Chondrocyte (in vitro differentiated cells): Measurements from ENCODE around the gene PDE9A. TPM values are rescaled to one million over a fixed set of nuclear protein-coding genes. Genes with fewer than 3 reads are reported as not detected.

Experiments
- DNase-seq: peaks from one replicate; pipeline ENCODE4 v3.0.0; 2021; ENCODE audit warnings: mixed read lengths, low spot score
- H3K27ac Mint-ChIP-seq: one replicate; pipeline ENCODE4 v1.8.0; 2021; ENCODE audit warnings: mild to moderate bottlenecking, moderate library complexity, mixed read lengths; ENCODE audit not compliant: unreplicated experiment
- H3K27me3 Mint-ChIP-seq: 2 replicates; pipeline ENCODE4 v1.8.0; 2021; ENCODE audit warnings: low read depth, mixed read lengths
- H3K36me3 Mint-ChIP-seq: 2 replicates; pipeline ENCODE4 v1.8.0; 2021; ENCODE audit warnings: low read depth, mixed read lengths
- H3K4me1 Mint-ChIP-seq: 2 replicates; pipeline ENCODE4 v1.8.0; 2021; ENCODE audit warnings: low read depth, mild to moderate bottlenecking, mixed read lengths
- H3K4me3 Mint-ChIP-seq: one replicate; pipeline ENCODE4 v1.8.0; 2021; ENCODE audit warnings: mild to moderate bottlenecking, moderate library complexity, mixed read lengths; ENCODE audit not compliant: unreplicated experiment
- H3K9me3 Mint-ChIP-seq: 2 replicates; pipeline ENCODE4 v1.8.0; 2021; ENCODE audit warnings: low read depth, mixed read lengths
- long read RNA-seq: library from polyadenylated mRNA; stranded (forward); transcript quantifications from one replicate; pipeline ENCODE4 v2.0.0, GENCODE V29; 2021
- total RNA-seq: library from RNA; stranded (reverse); gene quantifications from 3 replicates; pipeline ENCODE4 v1.2.1, GENCODE V29; 2021
- TF ChIP-seq, protein P1 (sequence below): fragments of 200-600 bp; sonication (generic); IDR thresholded peaks from 2 replicates; pipeline ENCODE4 v1.5.0; 2021; ENCODE audit warnings: antibody characterized with exemption, mild to moderate bottlenecking, moderate library complexity

Gene PDE9A
- total RNA-seq, result 0.60 to 1.2 TPM (median 1.1 TPM) in 3 replicates
- long read RNA-seq, partial matches to known transcripts, result 1 of 1 reads
- long read RNA-seq, other reads (novel, unspliced or antisense), result 0 of 1 reads

GRCh38 chr21:42653231-42654061 lies at the start of gene PDE9A:
PDE9A (plus strand) TSS chr21:42653621; CDS start chr21:42653815, 194 bp downstream.
- Mint-ChIP-seq H3K27ac (no peak within 1 kb of the TSS), H3K27me3 (peaks cover 43% of the 10 kb centered on the region)

DNA sequence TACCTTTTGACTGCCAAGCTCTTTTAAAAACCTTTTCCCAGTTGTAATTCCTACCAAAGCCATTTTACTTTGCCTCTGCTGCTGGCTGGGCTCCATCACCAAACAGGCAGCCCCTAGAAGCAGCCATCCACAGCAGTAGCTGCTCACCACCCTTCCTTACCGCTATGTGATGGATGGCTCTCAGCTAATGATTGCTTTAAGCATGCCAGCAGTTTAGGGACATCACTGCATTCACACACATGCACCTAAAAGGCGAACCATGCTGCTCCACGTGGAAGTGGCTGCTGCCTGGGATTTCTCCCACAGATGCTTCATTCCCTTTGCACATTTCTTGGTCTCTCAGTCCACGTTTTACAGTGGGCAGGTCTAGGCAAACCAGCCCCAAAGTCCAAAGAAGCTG lies 46.3 kb upstream of the PDE9A start:
- no peak for DNase-seq
- Mint-ChIP-seq H3K27ac (no peak overlapping the region), H3K36me3 (no peaks in the 10 kb centered on the region), H3K27me3 (peaks cover 31% of the 10 kb centered on the region), H3K9me3 (peaks cover 12% of the 10 kb centered on the region), H3K4me3 (no peak overlapping the region), H3K4me1 (no peaks in the 10 kb centered on the region)
- TF ChIP-seq, protein P1, sequence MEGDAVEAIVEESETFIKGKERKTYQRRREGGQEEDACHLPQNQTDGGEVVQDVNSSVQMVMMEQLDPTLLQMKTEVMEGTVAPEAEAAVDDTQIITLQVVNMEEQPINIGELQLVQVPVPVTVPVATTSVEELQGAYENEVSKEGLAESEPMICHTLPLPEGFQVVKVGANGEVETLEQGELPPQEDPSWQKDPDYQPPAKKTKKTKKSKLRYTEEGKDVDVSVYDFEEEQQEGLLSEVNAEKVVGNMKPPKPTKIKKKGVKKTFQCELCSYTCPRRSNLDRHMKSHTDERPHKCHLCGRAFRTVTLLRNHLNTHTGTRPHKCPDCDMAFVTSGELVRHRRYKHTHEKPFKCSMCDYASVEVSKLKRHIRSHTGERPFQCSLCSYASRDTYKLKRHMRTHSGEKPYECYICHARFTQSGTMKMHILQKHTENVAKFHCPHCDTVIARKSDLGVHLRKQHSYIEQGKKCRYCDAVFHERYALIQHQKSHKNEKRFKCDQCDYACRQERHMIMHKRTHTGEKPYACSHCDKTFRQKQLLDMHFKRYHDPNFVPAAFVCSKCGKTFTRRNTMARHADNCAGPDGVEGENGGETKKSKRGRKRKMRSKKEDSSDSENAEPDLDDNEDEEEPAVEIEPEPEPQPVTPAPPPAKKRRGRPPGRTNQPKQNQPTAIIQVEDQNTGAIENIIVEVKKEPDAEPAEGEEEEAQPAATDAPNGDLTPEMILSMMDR, result no peak

More at GRCh38 chr21:42653231-42654061, at the start of gene PDE9A:
- no peaks in the 10 kb centered on the region for H3K9me3 Mint-ChIP-seq
- DNase-seq, result peak; percentile 66
- TF ChIP-seq, protein P1, result no peak
- peaks cover 16% of the 10 kb centered on the region for H3K4me1 Mint-ChIP-seq
- no peaks in the 10 kb centered on the region for H3K36me3 Mint-ChIP-seq
- H3K4me3 Mint-ChIP-seq, result peak within 1 kb of the TSS; percentile 72

DNA sequence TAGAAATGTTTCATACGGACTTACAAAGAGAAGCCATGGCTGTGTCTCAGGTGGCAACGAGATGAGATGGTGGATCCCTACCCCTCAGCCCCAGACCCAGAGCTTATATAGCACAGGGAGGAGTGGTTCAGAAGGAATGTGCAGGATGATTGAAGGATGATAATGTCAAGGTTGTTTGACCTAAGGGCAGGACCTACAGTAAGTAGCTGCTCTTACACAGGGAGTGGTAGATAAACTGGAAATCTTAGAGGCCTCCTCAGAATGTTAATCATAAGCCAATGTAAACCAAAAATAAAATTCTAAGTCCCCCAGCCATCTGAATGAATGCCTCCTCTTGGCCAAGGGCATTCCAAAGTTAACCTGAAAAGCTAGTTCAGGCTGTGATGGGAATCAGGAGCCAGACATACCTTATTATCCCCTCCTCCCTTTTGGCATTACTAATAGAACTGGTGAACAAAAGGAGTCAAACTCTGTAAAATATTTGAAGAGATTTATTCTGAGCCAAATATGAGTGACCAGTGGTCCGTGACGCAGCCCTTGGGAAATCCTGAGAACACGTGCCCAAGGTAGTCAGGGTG lies 45.8 kb upstream of the PDE9A start:
- H3K27ac Mint-ChIP-seq, result no peak overlapping the region
- peaks cover 15% of the 10 kb centered on the region for H3K9me3 Mint-ChIP-seq
- TF ChIP-seq, protein P1, result no peak

GRCh38 chr21:42608446-42608845 lies 45.0 kb upstream of the PDE9A start:
- Mint-ChIP-seq H3K36me3 (no peaks in the 10 kb centered on the region), H3K4me1 (no peaks in the 10 kb centered on the region), H3K27me3 (peaks cover 25% of the 10 kb centered on the region), H3K4me3 (no peak overlapping the region), H3K9me3 (peaks cover 17% of the 10 kb centered on the region), H3K27ac (no peak overlapping the region)
- no peak for DNase-seq
- TF ChIP-seq, protein P1, result no peak

More for the DNA sequence above, 45.8 kb upstream of the PDE9A start:
- Mint-ChIP-seq H3K4me1 (no peaks in the 10 kb centered on the region), H3K4me3 (no peak overlapping the region), H3K27me3 (peaks cover 30% of the 10 kb centered on the region), H3K36me3 (no peaks in the 10 kb centered on the region)
- no peak for DNase-seq

DNA sequence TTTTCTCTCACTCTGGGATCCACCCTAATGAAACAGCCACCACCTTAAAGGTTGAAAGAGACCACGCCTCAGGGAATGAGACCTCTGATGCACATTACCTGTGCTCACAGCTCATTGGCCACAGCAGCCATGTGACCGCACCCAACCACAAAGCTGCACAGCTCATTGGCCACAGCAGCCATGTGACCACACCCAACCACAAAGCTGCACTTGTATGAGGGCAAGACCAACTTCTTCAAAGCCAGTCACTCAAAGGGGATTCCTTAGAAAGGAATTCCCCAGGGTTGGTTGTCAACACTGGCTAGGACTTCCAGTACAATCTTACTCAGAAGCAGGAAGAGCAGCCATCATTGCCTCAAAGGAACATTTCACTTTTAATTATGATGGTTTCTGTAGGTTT lies 43.6 kb upstream of the PDE9A start:
- H3K9me3 Mint-ChIP-seq, result peaks cover 14% of the 10 kb centered on the region
- H3K36me3 Mint-ChIP-seq, result no peaks in the 10 kb centered on the region
- no peak overlapping the region for H3K27ac Mint-ChIP-seq
- TF ChIP-seq, protein P1, result no peak
- H3K27me3 Mint-ChIP-seq, result peaks cover 16% of the 10 kb centered on the region
- no peak for DNase-seq
- no peaks in the 10 kb centered on the region for H3K4me1 Mint-ChIP-seq
- H3K4me3 Mint-ChIP-seq, result no peak overlapping the region
